NCI-H2171 treated with DMSO at 0.1 percent for 48 hours (cell line): Measurements from ENCODE around the gene PIN4.
"Not testable (repeated sequence)": the region's sequence is repeated elsewhere in the genome, so short reads cannot be mapped to it uniquely, and the experiment has no call there.

Experiments used
- DNase-seq: peaks from one replicate; lab custom pipeline; 2025; lab: John Stamatoyannopoulos, UW

Gene PIN4

DNA sequence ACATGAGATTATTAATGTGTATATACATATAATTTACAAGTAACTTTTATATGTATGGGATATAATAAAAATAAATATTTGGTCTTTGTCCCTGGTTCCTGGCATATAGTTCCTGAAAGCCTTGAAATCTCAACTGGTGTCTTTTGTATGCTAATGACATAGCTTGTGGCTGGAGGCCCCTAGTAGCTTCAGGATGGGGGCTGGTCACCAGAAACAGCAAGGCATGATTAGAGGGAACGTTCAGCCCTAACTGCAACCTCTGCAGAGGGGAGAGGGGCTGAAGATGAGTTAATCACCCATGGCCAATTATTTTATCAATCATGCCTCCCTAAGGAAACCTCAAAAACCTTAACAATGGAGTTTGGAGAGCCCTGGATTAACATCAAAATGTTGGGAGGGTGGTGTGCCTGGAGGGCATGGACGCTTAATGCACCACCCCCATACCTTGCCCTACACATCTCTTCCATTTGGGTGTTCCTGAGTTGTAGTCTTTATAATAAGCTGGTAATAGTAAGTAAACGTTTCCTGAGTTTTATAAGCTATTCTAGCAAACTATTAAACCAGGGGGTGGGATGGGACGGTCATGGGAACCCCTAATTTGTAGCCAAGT, 21.3 kb downstream of the PIN4 start:
- DNase-seq: no peak

- DNase-seq: no peak
These were observed 21.9 kb downstream of the PIN4 start for GRCh38 chrX:72203421-72203820.

DNA sequence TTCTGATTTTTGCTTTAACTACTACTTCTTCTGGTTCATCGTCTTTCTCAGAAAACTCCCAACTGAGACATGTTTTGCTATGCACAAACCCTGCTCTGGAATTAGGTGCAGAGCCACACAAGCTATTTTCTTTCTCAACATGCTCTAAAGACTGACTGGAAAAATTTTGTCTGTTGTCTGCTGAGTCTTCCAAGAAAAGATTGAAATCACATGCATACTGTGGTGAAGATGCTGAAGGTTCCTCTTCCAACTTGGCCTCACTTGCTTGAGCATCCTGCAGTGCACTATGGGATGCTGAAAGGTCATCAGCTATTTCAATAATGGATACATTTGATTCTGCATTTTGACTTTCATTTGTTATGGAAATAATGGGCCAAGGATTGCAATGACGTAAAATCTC, 24.1 kb downstream of the PIN4 start:
- DNase-seq: no peak

DNA sequence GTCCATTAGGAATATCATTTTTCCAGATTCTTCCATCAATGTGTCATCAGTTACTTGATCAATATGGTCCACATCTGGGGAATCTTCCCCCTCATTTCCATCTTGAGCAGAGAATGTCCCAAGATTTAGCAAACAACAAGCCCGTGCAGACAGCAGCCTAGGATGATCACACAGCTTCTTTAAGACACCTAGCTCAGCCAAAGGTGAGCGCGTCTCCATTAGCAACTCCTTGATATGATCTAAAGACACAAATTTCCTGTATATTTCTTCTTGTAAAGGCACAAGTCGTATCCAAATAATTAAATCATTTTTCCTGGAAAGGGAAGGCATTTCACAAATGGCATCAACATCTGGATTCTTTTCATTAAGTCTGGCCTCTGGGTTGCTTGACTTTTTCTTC, 25.8 kb downstream of the PIN4 start:
- DNase-seq: no peak

DNA sequence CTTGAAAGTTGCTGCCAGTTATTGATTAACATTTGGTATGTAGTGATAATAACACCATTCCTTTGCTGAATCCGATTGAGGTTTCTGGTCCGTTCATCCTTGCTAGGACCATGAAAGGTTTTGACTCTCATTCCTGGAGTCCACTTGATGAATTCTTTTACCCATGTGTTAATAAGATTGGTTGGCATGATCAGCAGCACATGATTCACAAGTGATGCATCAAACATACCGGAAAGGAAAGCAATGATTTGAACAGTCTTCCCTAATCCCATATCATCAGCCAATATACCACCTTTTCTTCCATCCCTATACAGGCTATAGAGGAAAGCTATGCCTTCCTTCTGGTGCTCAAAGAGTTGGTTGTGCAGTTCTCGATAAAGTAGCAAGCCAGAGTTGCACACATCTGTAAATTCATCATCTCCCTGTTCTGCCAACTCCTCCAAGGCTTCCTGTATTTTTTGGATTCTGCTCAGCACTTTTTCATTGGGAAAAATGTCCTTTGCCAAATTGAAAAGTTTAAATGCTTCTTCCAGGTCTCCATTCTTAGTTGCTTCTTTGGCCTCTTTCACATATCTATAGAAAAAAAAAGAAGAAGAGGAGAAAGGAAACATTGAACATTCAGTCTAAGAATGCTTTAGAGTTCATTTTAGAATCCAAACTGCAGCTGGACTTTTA, 26.7 kb downstream of the PIN4 start:
- no peak for DNase-seq

- DNase-seq: no peak
These were observed 35.4 kb downstream of the PIN4 start for GRCh38 chrX:72216973-72217372.

DNA sequence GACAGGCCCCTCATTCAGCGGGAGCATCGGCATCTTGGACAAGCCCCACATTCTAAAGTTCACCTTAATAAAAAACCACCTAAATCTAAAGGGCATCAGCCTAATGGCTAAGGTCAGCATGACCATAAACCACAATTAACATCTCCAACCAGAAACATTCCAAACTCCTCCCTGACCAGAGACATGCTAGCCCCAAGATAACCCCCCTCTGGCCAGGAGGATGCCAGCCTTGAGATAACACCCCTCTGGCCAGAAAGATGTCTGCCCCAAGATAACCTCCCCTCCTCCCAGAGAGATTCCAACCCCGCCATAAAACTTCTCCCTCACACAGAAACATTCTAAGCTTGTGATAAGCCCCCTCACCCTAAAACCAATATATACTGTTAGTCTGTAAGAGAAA, 38.8 kb downstream of the PIN4 start:
- DNase-seq: not testable (repeated sequence)

DNA sequence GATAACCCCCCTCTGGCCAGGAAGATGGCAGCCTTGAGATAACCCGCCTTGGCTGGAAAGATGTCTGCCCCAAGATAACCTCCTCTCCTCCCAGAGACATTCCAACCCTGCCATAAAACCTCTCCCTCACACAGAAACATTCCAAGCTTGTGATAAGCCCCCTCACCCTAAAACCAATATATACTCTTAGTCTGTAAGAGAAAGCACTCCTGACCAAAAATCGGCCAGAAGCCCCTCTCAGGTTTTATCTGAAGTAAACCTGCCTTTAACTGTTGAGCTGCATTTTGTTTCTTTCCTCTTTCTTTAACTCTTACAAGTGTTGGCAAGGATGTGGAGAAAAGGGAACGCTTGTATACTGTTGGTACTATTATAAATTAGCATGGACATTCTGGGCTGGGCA, 48.7 kb downstream of the PIN4 start:
- DNase-seq: no peak

DNA sequence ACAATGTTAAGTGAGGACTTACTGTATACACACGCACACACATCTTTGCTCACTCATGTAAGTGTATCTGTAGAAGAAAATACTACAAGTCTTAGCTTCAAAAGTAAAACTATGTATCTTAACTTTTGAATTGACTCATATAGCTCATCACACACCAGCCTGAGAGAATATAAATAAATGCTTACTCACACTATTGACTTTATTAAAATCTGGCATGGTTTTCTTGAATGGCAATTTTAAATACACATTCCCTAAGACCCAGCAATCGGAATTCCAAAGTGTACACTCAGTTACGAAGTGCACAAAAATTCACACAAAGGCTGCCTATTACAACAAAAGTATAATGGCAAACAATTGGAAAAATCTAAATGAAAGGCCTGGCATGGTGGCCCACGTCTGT, 55.3 kb downstream of the PIN4 start:
- no peak for DNase-seq

DNA sequence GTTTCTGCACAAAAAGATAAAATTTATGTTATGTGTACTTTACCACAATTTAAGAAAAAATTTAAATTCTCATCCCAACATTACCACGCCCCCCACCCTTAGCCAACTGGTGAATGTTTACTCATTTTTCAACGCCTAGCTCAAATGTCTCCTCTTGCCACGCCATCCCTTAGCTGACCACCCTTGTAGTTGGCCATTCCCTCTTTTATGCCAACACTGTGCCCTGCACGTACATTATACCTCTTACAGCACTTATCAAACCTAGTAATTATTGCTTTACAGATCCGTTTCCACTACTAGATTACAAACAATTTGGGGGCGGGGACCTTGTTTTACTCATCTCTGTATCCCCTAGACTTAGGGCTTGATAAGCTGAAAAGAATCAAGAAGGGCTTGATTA, 56.6 kb downstream of the PIN4 start:
- no peak for DNase-seq

- peak; percentile 78 for DNase-seq
These were observed 57.3 kb downstream of the PIN4 start, which contains the start of gene ERCC6L for GRCh38 chrX:72238721-72239475. ERCC6L (minus strand) TSS chrX:72239027; CDS start chrX:72238911, 116 bp downstream.

DNA sequence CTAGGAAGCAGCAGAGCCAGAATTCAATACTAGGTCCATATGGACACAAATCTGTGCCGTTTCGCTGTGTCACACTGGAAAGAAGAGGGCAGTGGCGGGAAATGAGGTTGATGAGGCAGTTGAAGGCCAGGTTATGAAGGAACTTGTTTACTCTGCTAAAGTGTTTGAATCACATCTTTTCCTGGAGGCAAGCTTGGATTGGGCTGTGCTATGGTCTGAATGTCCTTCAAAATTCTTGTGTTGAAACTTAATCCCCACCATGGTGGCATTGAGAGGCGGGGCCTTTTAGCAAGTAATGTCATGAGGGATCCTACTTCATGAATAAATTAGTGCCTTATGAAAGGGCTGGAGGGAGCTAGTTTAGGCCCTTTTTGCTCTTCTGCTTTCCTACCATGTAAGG, 59.4 kb downstream of the PIN4 start:
- DNase-seq: no peak

DNA sequence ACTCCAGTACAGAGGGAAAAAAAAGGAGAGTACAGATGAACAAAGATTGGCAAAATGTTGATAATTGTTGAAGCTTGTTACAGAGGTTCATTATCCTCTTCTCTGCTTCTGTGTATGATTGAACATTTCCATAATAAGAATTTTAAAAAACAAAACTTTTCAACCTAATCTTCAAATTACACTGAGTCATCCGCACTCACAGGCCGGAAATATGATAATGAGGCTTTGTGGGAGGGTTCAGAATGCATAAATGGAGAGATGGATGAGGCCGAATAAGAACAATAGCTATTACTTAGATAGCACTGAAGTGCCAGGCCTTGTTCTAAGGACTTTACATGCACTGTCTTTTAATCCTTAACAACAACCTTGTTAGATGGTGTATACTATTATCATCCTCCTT, 61.9 kb downstream of the PIN4 start:
- DNase-seq: no peak

GRCh38 chrX:72245461-72246089, 64.0 kb downstream of the PIN4 start:
- peak; percentile 58 for DNase-seq

DNA sequence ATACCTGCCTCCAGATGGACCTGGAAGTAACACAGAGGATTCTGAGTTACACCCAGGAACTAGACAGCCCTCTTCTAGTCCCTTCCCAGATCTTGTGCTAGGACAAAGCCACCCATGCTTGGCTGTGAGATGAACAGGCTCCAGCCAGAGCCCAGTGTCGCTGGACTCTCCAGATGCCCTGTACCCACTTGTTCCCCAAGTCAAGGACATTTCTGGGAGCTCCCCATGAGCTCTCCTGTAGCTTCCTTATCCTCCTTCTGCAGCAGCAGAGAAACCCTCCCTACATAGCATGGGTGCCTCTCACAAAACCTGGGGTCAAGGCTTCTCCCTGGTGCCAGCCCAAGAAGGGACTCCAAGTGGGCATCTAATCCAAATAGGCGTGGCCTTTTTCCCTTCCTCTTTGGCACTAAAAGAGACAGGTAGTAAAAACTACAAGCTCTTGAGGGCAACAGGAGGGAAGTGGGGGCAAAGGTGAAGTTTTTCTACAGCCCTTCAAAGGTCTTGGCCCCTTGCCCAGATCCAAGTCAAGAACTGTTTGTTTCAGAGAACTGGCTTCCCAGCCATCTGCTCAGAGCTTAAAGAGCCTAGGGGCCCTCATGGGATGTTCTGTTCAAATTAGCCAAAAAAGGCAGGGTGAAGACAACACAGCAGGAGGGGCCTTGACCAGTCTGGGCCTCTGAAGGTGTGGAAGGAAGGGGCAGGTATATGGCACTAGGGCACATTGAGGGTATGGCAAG, 65.8 kb downstream of the PIN4 start:
- peak; percentile 75 for DNase-seq
